Heart right ventricle (tissue), 16 donors: ENCODE measurements around the gene GTF2IRD1. TPM values are rescaled to one million over a fixed set of nuclear protein-coding genes. Genes with fewer than 3 reads are reported as not detected.

Experiments used
- ATAC-seq, 8 donors: fragments of 200-7000 bp; cut with Tn5 transposase; one replicate each; pipeline ENCODE4 v1.9.1; 2020; ENCODE audit warnings: mild to moderate bottlenecking in 8 of 8, moderate library complexity in 8 of 8, moderate number of reproducible peaks in 1 of 8
- DNase-seq, 2 donors: peaks; one replicate each; pipeline ENCODE4 v3.0.0-alpha.2; 2020
- H3K27ac ChIP-seq, 10 donors: fragments of 200-600 bp; sonication (generic) in 2 of 10; one replicate each; pipeline versions ENCODE4 v1.5.0 to v1.8.0; 2020 to 2022; ENCODE audit warnings: mild to moderate bottlenecking in 3 of 10
- H3K27me3 ChIP-seq, 7 donors: fragments of 200-600 bp; one replicate each; pipeline ENCODE4 v1.8.0; 2021 to 2022; ENCODE audit warnings: mild to moderate bottlenecking in 2 of 7
- H3K36me3 ChIP-seq, 9 donors: fragments of 200-600 bp; sonication (generic) in 1 of 9; one replicate each; pipeline versions ENCODE4 v1.5.0 to v1.8.0; 2020 to 2022; ENCODE audit warnings: mild to moderate bottlenecking in 2 of 9
- H3K4me1 ChIP-seq, 9 donors: fragments of 200-600 bp; sonication (generic) in 1 of 9; one replicate each; pipeline versions ENCODE4 v1.5.0 to v1.8.0; 2020 to 2022; ENCODE audit warnings: mild to moderate bottlenecking in 4 of 9
- H3K4me3 ChIP-seq, 10 donors: fragments of 200-600 bp; sonication (generic) in 2 of 10; one replicate each; pipeline versions ENCODE4 v1.5.0 to v1.8.0; 2020 to 2022; ENCODE audit warnings: mild to moderate bottlenecking in 7 of 10, moderate library complexity in 2 of 10
- H3K9me3 ChIP-seq, 11 donors: fragments of 200-600 bp in 10 of 11; sonication (generic) in 2 of 11; one replicate each; pipeline versions ENCODE4 v1.5.0 to v1.8.0; 2013 to 2022; ENCODE audit warnings: mild to moderate bottlenecking in 2 of 11, control low read depth in 1 of 11, moderate library complexity in 1 of 11
- WGBS, 2 donors: extraction: QIAGEN DNeasy Blood & Tissue Kit; methylation state at CpG; one replicate each; pipeline ENCODE4 v1.1.7; 2013; ENCODE audit warnings: inconsistent platforms in 1 of 2; 5-methylcytosine and 5-hydroxymethylcytosine counted together
- intact Hi-C, 10 donors: fragments of 100-400 bp; cut with DNase I; formaldehyde crosslinking; loops; one replicate each; pipeline versions ENCODE4 v1.11.1 to v1.14.2; 2022
- polyA plus RNA-seq, 2 donors: library from polyadenylated mRNA; stranded (reverse); fragments of 200-250 nt; gene quantifications; one replicate each; pipeline ENCODE4 v1.2.3, GENCODE V29; 2013
- total RNA-seq, 10 donors: library from RNA; stranded (reverse); fragmentation: NEBNext Ultra II Directional in 3 of 10; extraction: Animal tissue kit (Norgen Biotek cat#: 25700) in 3 of 10; gene quantifications; one replicate each; pipeline versions ENCODE4 v1.2.1 to v1.2.4, GENCODE V29; 2021 to 2023
- TF ChIP-seq, protein P1 (sequence below), 9 donors: fragments of 200-600 bp; sonication (generic) in 2 of 9; IDR thresholded peaks; one replicate each; pipeline versions ENCODE4 v1.5.0 to v1.8.0; 2021 to 2022; ENCODE audit warnings: antibody characterized with exemption in 9 of 9, mild to moderate bottlenecking in 5 of 9, moderate library complexity in 1 of 9
- donor health status: Arrhythmogenic right ventricular cardiomyopathy.
- donor health status: ischemic (EF 13 %, LVEDD 7.1; RV severe dilation, severe dysfunction).
- donor health status: healthy with polysubstance abuse.
- donor health status: DM: no; HTN: yes; CAD: no.
- donor health status: DM: no; HTN: no; CAD: no.
- donor health status: ischemic (EF 25% LVEDD 6.9; RV normal size, moderate dysfunction).
- donor health status: ischemic (EF 25% LVEDD 5.7; RV mildly dilated, moderate dysfunction).
- donor health status: healthy.
- donor health status: DM: yes; HTN: yes; CAD: no.
- donor health status: Ischemic cardiomyopathy.
- donor health status: ischemic (EF 35%, LVEDD 5.7; RV mildly dilated, moderate dysfunction).
- donor health status: nonischemic (EF 11% LVEDD 7.7; RV severe dilation, severe dysfunction).
- donor health status: DM: yes; HTN: yes; CAD: no.
- donor health status: PGD.
- donor health status: ischemic (EF 29% LVEDD 5.4; RV normal size, mild dysfunction).
- donor health status: nonischemic (EF 23%, LVEDD 6.1; RV moderate dilation, normal function).

Gene GTF2IRD1
- total and polyA plus RNA-seq, 12 donors: 11.7 to 36.6 (median 18.0) TPM

DNA sequence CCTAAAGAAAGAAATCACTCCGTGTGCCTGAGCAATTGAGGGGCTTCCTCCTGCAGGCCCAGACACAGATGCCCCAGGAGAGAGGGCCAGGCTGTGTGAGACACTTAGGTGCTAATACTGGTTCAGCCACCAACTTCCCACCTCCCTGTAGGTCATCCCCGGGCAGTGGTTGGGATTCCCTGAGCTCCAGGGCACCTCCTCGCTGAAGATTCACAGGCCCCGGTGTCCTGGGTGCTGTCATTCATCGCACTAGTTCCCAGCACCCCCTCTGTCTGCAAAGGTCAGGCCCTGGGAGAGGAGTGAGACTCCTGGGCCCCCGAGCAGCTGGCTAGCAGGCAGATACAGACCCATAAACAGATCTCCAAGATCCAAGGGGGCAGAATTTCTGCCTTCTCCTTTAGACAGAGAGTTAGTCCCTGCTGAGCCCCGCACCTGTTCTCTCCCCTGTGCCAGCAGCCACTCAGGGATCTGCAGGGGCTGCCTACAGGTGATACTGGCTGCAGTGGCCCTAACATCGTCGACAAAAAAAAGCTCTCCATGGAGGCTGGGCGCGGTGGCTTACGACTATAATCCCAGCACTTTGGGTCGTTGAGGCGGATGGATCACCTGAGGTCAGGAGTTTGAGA is 165.6 kb downstream of the GTF2IRD1 start:
- Histone ChIP-seq H3K9me3 (no peaks in the 10 kb centered on the region), H3K27ac (no peak overlapping the region), H3K4me3 (no peak overlapping the region), H3K36me3 (no peaks in the 10 kb centered on the region), H3K27me3 (no peaks in the 10 kb centered on the region), H3K4me1 (peaks cover 0 to 11% (median 0%) of the 10 kb centered on the region in 9 donors)
- intact Hi-C loops: loop anchor here in 1 of 10 donors (10.0 kb wide), 1 partner anchor 55 kb away; no protein-coding TSS in a partner anchor
- WGBS, 2 donors: 78 to 85% methylated on average over 14 of the region's 14 CpGs
- TF ChIP-seq, protein P1, sequence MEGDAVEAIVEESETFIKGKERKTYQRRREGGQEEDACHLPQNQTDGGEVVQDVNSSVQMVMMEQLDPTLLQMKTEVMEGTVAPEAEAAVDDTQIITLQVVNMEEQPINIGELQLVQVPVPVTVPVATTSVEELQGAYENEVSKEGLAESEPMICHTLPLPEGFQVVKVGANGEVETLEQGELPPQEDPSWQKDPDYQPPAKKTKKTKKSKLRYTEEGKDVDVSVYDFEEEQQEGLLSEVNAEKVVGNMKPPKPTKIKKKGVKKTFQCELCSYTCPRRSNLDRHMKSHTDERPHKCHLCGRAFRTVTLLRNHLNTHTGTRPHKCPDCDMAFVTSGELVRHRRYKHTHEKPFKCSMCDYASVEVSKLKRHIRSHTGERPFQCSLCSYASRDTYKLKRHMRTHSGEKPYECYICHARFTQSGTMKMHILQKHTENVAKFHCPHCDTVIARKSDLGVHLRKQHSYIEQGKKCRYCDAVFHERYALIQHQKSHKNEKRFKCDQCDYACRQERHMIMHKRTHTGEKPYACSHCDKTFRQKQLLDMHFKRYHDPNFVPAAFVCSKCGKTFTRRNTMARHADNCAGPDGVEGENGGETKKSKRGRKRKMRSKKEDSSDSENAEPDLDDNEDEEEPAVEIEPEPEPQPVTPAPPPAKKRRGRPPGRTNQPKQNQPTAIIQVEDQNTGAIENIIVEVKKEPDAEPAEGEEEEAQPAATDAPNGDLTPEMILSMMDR (IDR thresholded peaks at IDR 0.05): no peak
- ATAC-seq (no peak), DNase-seq (no peak)

DNA sequence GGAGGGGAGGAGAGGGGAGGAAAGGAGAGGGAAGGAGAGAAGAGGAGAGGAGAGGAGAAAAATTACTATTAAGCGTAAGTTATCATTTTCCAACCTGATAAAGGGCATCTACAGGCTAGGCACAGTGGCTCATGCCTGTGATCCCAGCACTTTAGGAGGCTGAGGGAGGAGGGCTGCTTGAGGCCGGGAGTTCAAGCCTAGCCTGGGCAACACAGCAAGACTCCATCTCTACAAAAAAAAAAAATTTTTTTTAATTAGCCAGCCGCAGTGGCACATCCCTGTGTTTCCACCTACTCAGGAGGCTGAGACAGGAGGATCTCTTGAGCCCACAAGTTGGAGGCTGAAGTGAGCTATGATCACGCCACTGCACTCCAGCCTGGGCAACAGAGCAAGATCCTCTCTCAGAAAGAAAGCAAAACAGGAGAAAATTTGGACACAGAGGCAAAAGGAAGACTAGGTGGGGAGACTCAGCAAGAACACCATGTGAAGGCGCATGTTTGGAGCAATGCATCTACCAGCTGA is 168.6 kb downstream of the GTF2IRD1 start:
- intact Hi-C loops: no loop called here
- Histone ChIP-seq H3K27me3 (no peaks in the 10 kb centered on the region), H3K9me3 (no peaks in the 10 kb centered on the region), H3K27ac (no peak overlapping the region), H3K4me3 (no peak overlapping the region), H3K36me3 (no peaks in the 10 kb centered on the region), H3K4me1 (peaks cover 0 to 14% (median 0%) of the 10 kb centered on the region in 9 donors)
- TF ChIP-seq, protein P1 (IDR thresholded peaks at IDR 0.05): no peak
- 92% methylated on average over 5 of the region's 5 CpGs for WGBS, 2 donors
- ATAC-seq: no peak
- no peak for DNase-seq

DNA sequence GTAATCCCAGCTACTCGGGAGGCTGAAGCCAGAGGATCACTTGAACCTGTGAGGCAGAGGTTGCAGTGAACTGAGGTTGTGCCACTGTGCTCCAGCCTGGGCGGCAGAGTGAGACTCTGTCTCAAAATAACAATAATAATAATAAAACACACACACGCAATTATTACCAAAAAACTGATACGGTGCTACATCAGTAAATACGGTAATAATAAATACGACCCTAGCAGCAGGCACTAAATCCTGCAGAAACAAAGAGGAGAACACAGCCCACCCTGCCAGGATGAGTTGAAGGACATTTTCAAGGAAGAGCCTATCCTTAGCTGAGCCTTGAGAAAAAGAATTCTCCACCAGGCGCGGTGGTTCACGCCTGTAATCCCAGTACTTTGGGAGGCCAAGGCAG is 169.4 kb downstream of the GTF2IRD1 start:
- Histone ChIP-seq H3K36me3 (no peaks in the 10 kb centered on the region), H3K27ac (no peak overlapping the region), H3K9me3 (no peaks in the 10 kb centered on the region), H3K4me3 (no peak overlapping the region), H3K27me3 (no peaks in the 10 kb centered on the region), H3K4me1 (peaks cover 0 to 16% (median 6%) of the 10 kb centered on the region in 9 donors)
- ATAC-seq (no peak), DNase-seq (no peak)
- WGBS, 2 donors: 83 to 84% methylated on average over 9 of the region's 9 CpGs
- TF ChIP-seq, protein P1 (IDR thresholded peaks at IDR 0.05): no peak
- intact Hi-C loops: no loop called here

DNA sequence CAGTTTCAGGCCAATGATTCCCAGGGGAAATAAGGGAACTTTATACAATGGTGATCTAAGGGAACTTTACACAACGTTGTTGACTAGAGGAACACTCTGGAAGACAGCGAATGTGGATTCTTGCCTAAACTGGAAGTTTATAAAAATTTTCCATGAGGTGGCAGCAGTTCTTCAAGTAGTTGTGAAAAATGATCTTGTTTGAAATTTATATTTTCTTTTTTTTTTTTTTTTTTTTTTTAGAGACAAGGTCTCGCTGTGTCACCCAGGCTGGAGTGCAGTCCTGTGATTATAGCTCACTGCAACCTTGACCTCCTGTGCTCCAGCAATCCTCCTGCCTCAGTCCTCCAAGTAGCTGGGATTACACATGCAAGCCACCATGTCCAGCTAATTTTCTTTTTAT is 171.7 kb downstream of the GTF2IRD1 start:
- no peak overlapping the region for H3K4me3 ChIP-seq
- no peaks in the 10 kb centered on the region for H3K36me3 ChIP-seq
- WGBS, 2 donors: 29 to 38% methylated on average over 3 of the region's 3 CpGs
- TF ChIP-seq, protein P1 (IDR thresholded peaks at IDR 0.05): peak in 6 of 9 donors; percentile 15 to 46 (median 34)
- H3K4me1 ChIP-seq: peaks cover 0 to 18% (median 8%) of the 10 kb centered on the region in 9 donors
- ATAC-seq (peak in 4 of 8 donors; percentile 35 to 69 (median 52)), DNase-seq (no peak)
- no peaks in the 10 kb centered on the region for H3K9me3 ChIP-seq
- intact Hi-C loops: no loop called here
- H3K27me3 ChIP-seq: no peaks in the 10 kb centered on the region
- H3K27ac ChIP-seq: no peak overlapping the region
